Measurements from ENCODE around the gene ACYP2.

- no peak for TF ChIP-seq ZNF248 (tag by site-specific recombination; IDR thresholded peaks at IDR 0.05)
- no peak for TF ChIP-seq RBAK (tag by site-specific recombination; IDR thresholded peaks at IDR 0.05)
- TF ChIP-seq ZNF19 (tag by site-specific recombination; IDR thresholded peaks at IDR 0.05; ENCODE audit: low read depth), result no peak
- TF ChIP-seq CTCF (tag by site-specific recombination; IDR thresholded peaks at IDR 0.05), result no peak
- no peak for TF ChIP-seq ZFHX2 (tag by site-specific recombination; conservative IDR thresholded peaks at IDR 0.05)
- no peak for TF ChIP-seq YY1 (tag by site-specific recombination; IDR thresholded peaks at IDR 0.05)
- no peak for TF ChIP-seq ZNF138 (tag by site-specific recombination; IDR thresholded peaks at IDR 0.05; ENCODE audit: borderline replicate concordance)
- TF ChIP-seq, protein P1, sequence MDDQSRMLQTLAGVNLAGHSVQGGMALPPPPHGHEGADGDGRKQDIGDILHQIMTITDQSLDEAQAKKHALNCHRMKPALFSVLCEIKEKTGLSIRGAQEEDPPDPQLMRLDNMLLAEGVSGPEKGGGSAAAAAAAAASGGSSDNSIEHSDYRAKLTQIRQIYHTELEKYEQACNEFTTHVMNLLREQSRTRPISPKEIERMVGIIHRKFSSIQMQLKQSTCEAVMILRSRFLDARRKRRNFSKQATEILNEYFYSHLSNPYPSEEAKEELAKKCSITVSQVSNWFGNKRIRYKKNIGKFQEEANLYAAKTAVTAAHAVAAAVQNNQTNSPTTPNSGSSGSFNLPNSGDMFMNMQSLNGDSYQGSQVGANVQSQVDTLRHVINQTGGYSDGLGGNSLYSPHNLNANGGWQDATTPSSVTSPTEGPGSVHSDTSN (CRISPR knock-in tag; IDR thresholded peaks at IDR 0.05), result no peak
Measured at GRCh38 chr2:54143780-54144179, 28.4 kb downstream of the ACYP2 start.

Measured in HEK293 (cell line).